B cell (primary cell): ENCODE results near the gene PDS5A. TPM values are rescaled to one million over a fixed set of nuclear protein-coding genes. Genes with fewer than 3 reads are reported as not detected.

Experiments used
- ATAC-seq: fragments of 200-7000 bp; cut with Tn5 transposase; one replicate; pipeline ENCODE4 v1.10.0; 2021; ENCODE audit warnings: low read depth, mild to moderate bottlenecking, moderate number of reproducible peaks, moderate library complexity
- CTCF ChIA-PET: fragments of 350-600 bp; sonication (Branson Sonifier 250); formaldehyde crosslinking; loops from one replicate; lab custom pipeline; 2021; ENCODE audit warnings: antibody characterized with exemption, inconsistent platforms; lab: Charles Lee
- POLR2A ChIA-PET: fragments of 350-600 bp; sonication (Branson Sonifier 250); formaldehyde crosslinking; loops from one replicate; lab custom pipeline; 2021; ENCODE audit warnings: antibody characterized with exemption; lab: Charles Lee
- DNase-seq: peaks from one replicate; pipeline ENCODE4 v3.0.0; 2013
- H2AFZ ChIP-seq: 2 replicates; pipeline ENCODE4 v1.6.1; 2012; ENCODE audit warnings: mild to moderate bottlenecking, low read depth, low read length; ENCODE audit not compliant: insufficient read depth, poor library complexity, severe bottlenecking
- H3K27ac ChIP-seq, 2 donors: 1 replicate in 1 of 2; 2 replicates in 1 of 2; pipeline ENCODE4 v1.5.1; 2012 to 2013; ENCODE audit warnings: low read length in 2 of 2, mild to moderate bottlenecking in 2 of 2, moderate library complexity in 1 of 2
- H3K27me3 ChIP-seq, 4 experiments: fragments of 200-600 bp in 1 of 4; sonication (generic) in 1 of 4; replicated peaks in 1 of 4; 1 replicate in 2 of 4; 2 replicates in 2 of 4; pipeline versions ENCODE4 v1.6.1 to v1.7.0; 2013 to 2016; ENCODE audit warnings: low read length in 3 of 4, mild to moderate bottlenecking in 2 of 4, mixed read lengths in 1 of 4, moderate library complexity in 1 of 4; ENCODE audit not compliant: insufficient read depth in 4 of 4, control insufficient read depth in 3 of 4; ENCODE audit errors: control extremely low read depth in 1 of 4
- H3K36me3 ChIP-seq, 2 experiments: replicated peaks in 1 of 2; 1 replicate in 1 of 2; 2 replicates in 1 of 2; pipeline versions ENCODE4 v1.6.1 to v1.7.1; 2013; ENCODE audit warnings: low read length in 1 of 2; ENCODE audit not compliant: insufficient read depth in 2 of 2, control insufficient read depth in 1 of 2; ENCODE audit errors: control extremely low read depth in 1 of 2, extremely low read depth in 1 of 2
- H3K4me1 ChIP-seq, 2 donors: fragments of 200-600 bp in 1 of 2; sonication (generic) in 1 of 2; 1 replicate in 1 of 2; 2 replicates in 1 of 2; pipeline versions ENCODE4 v1.5.1 to v1.6.1; 2013 to 2017; ENCODE audit warnings: low read length in 2 of 2; ENCODE audit not compliant: control insufficient read depth in 2 of 2, insufficient read depth in 2 of 2
- H3K4me2 ChIP-seq: replicated peaks from 2 replicates; pipeline ENCODE3; 2012; ENCODE audit warnings: mild to moderate bottlenecking, low read depth, low read length; ENCODE audit not compliant: poor library complexity, severe bottlenecking
- H3K4me3 ChIP-seq, 5 experiments: fragments of 200-600 bp in 1 of 5; sonication (generic) in 1 of 5; 1 replicate in 3 of 5; 2 replicates in 2 of 5; pipeline versions ENCODE4 v1.5.1 to v1.7.0; 2011 to 2016; ENCODE audit warnings: low read length in 4 of 5, mild to moderate bottlenecking in 4 of 5, low read depth in 2 of 5, control low read depth in 1 of 5, moderate library complexity in 1 of 5; ENCODE audit not compliant: insufficient read depth in 1 of 5; ENCODE audit errors: control extremely low read depth in 1 of 5, extremely low read depth in 1 of 5
- H3K79me2 ChIP-seq: fragments of 200-600 bp; sonication (generic); one replicate; pipeline ENCODE4 v1.6.0; 2016; ENCODE audit warnings: low read length; ENCODE audit not compliant: control insufficient read depth, insufficient read depth
- H3K9ac ChIP-seq: fragments of 200-600 bp; sonication (generic); 2 replicates; pipeline ENCODE4 v1.6.1; 2017; ENCODE audit warnings: mild to moderate bottlenecking, low read length, moderate library complexity
- H3K9me3 ChIP-seq, 3 donors: one replicate each; pipeline versions ENCODE4 v1.6.1 to v1.7.1; 2013; ENCODE audit warnings: low read length in 2 of 3; ENCODE audit not compliant: control insufficient read depth in 2 of 3, insufficient read depth in 1 of 3; ENCODE audit errors: control extremely low read depth in 1 of 3
- H4K20me1 ChIP-seq: 2 replicates; pipeline ENCODE4 v1.6.0; 2012; ENCODE audit warnings: mild to moderate bottlenecking, low read length; ENCODE audit not compliant: insufficient read depth, control insufficient read depth, poor library complexity, severe bottlenecking
- H3K27ac Mint-ChIP-seq: one replicate; pipeline ENCODE4 v1.8.0; 2021; ENCODE audit warnings: mixed read lengths
- H3K27me3 Mint-ChIP-seq: one replicate; pipeline ENCODE4 v1.8.0; 2021; ENCODE audit warnings: mixed read lengths
- H3K4me1 Mint-ChIP-seq: one replicate; pipeline ENCODE4 v1.8.0; 2021; ENCODE audit warnings: mixed read lengths
- H3K4me3 Mint-ChIP-seq: one replicate; pipeline ENCODE4 v1.8.0; 2021; ENCODE audit warnings: mixed read lengths
- H3K9me3 Mint-ChIP-seq: one replicate; pipeline ENCODE4 v1.8.0; 2022; ENCODE audit warnings: mixed read lengths; ENCODE audit not compliant: insufficient read depth
- EZH2 ChIP-seq: IDR thresholded peaks from 2 replicates; pipeline ENCODE4 v1.6.1; 2012; ENCODE audit warnings: borderline replicate concordance, low read depth, mild to moderate bottlenecking, moderate library complexity, low read length; ENCODE audit not compliant: insufficient read depth, poor library complexity, severe bottlenecking
- WGBS: methylation state at CpG from one replicate; pipeline ENCODE4 v1.1.5; 2013; ENCODE audit warnings: missing lambda C conversion rate; ENCODE audit not compliant: insufficient coverage; 5-methylcytosine and 5-hydroxymethylcytosine counted together
- intact Hi-C: fragments of 100-400 bp; cut with micrococcal nuclease; formaldehyde crosslinking; loops from one replicate; pipeline ENCODE4 v1.10.0; 2022
- polyA plus RNA-seq: library from polyadenylated mRNA; depleted of rRNA; stranded (reverse); fragments of >200 nt; gene quantifications from 2 replicates; pipeline ENCODE4 v1.2.3, GENCODE V29; 2012
- total RNA-seq, 2 donors: library from RNA; stranded (reverse); fragments of 120-200 nt in 1 of 2; gene quantifications; 1 replicate in 1 of 2; 2 replicates in 1 of 2; pipeline versions ENCODE4 v1.2.3 to v1.2.4, GENCODE V29; 2013 to 2022
- TF ChIP-seq, protein P1 (sequence below): fragments of 200-600 bp; IDR thresholded peaks from one replicate; pipeline ENCODE4 v1.8.0; 2022; ENCODE audit warnings: antibody characterized with exemption, mild to moderate bottlenecking

The PDS5A gene
- total and polyA plus RNA-seq, 2 donors (not counting 1 experiment from before 2014, with no cell fraction given), result 19.4 to 111 TPM

DNA sequence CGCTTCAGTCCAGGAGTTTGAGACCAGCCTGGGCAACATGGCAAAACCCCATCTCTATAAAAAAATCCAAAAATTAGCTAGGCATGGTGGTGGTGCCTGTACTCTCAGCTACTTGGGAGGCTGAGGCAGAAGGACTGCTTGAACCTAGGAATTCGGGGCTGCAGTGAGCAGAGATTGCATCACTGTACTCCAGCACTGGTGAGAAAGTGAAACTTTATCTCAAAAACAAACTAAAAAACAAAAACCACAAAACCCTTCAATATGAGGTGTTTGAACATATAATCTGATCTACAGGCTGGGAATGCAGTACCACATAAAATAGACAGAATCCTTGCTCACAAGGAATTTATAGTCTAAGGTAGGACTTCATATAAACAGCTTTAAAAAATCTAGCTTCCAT, 103.9 kb downstream of the PDS5A start:
- Mint-ChIP-seq H3K4me3 (no peak overlapping the region), H3K27ac (no peak overlapping the region), H3K9me3 (no peaks in the 10 kb centered on the region), H3K27me3 (no peaks in the 10 kb centered on the region), H3K4me1 (no peaks in the 10 kb centered on the region)
- DNase-seq (no peak), ATAC-seq (no peak)
- H3K4me3 ChIP-seq, result no peak overlapping the region
- peaks cover 14 to 49% of the 10 kb centered on the region in 2 experiments for H3K36me3 ChIP-seq
- H3K9me3 ChIP-seq, result no peaks in the 10 kb centered on the region
- H2AFZ ChIP-seq, result no peak overlapping the region
- ChIA-PET POLR2A (no interaction called here), CTCF (interaction anchor here (1.1 to 1.3 kb wide), 3 partner anchors 102 to 404 kb away, joined by 4 to 5 read pairs (median 5); no protein-coding TSS in a partner anchor)
- H4K20me1 ChIP-seq, result no peaks in the 10 kb centered on the region
- H3K4me2 ChIP-seq, result no peak overlapping the region
- intact Hi-C loops, result no loop called here
- H3K79me2 ChIP-seq, result no peaks in the 10 kb centered on the region
- 80% methylated on average over 1 of the region's 2 CpGs for WGBS
- no peaks in the 10 kb centered on the region for H3K4me1 ChIP-seq
- H3K27me3 ChIP-seq, result no peaks in the 10 kb centered on the region
- no peak overlapping the region for H3K9ac ChIP-seq
- TF ChIP-seq, protein P1, sequence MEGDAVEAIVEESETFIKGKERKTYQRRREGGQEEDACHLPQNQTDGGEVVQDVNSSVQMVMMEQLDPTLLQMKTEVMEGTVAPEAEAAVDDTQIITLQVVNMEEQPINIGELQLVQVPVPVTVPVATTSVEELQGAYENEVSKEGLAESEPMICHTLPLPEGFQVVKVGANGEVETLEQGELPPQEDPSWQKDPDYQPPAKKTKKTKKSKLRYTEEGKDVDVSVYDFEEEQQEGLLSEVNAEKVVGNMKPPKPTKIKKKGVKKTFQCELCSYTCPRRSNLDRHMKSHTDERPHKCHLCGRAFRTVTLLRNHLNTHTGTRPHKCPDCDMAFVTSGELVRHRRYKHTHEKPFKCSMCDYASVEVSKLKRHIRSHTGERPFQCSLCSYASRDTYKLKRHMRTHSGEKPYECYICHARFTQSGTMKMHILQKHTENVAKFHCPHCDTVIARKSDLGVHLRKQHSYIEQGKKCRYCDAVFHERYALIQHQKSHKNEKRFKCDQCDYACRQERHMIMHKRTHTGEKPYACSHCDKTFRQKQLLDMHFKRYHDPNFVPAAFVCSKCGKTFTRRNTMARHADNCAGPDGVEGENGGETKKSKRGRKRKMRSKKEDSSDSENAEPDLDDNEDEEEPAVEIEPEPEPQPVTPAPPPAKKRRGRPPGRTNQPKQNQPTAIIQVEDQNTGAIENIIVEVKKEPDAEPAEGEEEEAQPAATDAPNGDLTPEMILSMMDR, result no peak
- TF ChIP-seq EZH2, result no peak
- no peak overlapping the region for H3K27ac ChIP-seq

DNA sequence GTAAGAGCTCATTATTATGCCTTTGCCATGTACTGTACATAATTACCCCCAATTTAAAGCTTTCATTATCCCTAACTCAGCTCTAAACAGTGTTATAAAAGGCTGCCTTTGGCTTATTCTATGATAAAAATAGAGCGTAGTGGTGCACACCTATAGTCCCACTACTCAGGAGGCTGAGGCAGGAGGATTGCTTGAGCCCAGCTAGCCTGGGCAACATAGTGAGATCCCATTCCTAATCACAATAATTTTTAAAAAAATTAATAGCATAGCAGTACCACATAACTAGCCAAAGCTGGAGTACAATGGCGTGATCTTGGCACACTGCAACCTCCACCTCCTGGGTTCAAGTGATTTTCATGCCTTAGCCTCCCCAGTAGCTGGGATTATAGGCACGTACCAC, 112.4 kb downstream of the PDS5A start:
- Histone ChIP-seq H2AFZ (no peak overlapping the region), H3K27ac (no peak overlapping the region), H3K4me3 (no peak overlapping the region), H3K4me2 (no peak overlapping the region), H3K9me3 (no peaks in the 10 kb centered on the region), H3K27me3 (no peaks in the 10 kb centered on the region), H4K20me1 (no peaks in the 10 kb centered on the region), H3K4me1 (no peaks in the 10 kb centered on the region), H3K79me2 (peaks cover under 1% of the 10 kb centered on the region), H3K9ac (no peak overlapping the region), H3K36me3 (peaks cover 10 to 49% of the 10 kb centered on the region in 2 experiments)
- ATAC-seq (no peak), DNase-seq (no peak)
- Mint-ChIP-seq H3K4me3 (no peak overlapping the region), H3K27ac (no peak overlapping the region), H3K4me1 (no peaks in the 10 kb centered on the region), H3K27me3 (no peaks in the 10 kb centered on the region), H3K9me3 (no peaks in the 10 kb centered on the region)
- ChIA-PET POLR2A (interaction anchor here (0.6 kb wide), 2 partner anchors 83 to 218 kb away, joined by 4 read pairs; no protein-coding TSS in a partner anchor), CTCF (no interaction called here)
- WGBS, result no CpG with 5 or more reads among the region's 3 CpGs
- intact Hi-C loops, result no loop called here
- no peak for TF ChIP-seq EZH2
- TF ChIP-seq, protein P1, result no peak
